GM18519 (cell line): ENCODE data around the gene LSM5.
A peak's percentile ranks its signal among the peaks of the same experiment; 100 is the strongest.
"Not testable (repeated sequence)": the region's sequence is repeated elsewhere in the genome, so short reads cannot be mapped to it uniquely, and the experiment has no call there.

Source experiments
- ATAC-seq: cut with Tn5 transposase; IDR thresholded peaks from one replicate; pipeline ENCODE4 v1.9.1; 2021; ENCODE audit warnings: mild to moderate bottlenecking, moderate library complexity; ENCODE audit not compliant: unreplicated experiment, low FRiP score

Gene LSM5

DNA sequence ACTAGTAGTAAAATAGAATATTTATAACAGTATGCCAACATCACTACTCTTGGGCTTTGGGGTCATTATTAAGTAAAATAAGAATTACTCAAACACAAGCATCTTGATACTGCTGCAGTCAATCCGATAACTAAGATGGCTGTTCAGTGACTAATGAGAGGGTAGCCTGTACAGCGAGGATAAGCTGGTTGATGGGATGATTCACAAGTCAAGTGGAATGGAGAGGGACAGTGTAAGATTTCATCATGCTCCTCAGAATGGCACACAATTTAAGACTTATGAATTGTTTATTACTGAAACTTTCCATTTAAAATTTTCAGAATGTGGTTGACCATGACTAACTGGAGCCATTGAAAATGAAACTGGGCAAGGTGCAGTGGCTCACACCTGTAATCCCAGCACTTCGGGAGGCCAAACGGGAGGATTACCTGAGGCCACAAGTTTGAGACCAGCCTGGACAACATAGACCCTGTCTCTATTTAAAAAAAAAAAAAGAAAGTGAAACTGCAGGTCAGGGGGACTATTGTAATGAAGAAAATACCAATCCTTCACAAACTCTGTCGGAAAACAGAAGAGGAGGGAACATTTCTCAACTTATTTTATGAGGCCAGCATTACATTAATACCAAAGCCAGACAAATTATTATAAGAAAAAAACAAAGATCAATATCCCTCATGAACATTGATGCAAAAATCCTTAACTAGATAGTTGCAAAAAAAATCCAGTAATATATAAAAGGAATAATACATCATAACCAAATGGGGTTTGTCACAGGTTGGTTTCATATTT is 16.3 kb upstream of the LSM5 start:
- no peak for ATAC-seq

DNA sequence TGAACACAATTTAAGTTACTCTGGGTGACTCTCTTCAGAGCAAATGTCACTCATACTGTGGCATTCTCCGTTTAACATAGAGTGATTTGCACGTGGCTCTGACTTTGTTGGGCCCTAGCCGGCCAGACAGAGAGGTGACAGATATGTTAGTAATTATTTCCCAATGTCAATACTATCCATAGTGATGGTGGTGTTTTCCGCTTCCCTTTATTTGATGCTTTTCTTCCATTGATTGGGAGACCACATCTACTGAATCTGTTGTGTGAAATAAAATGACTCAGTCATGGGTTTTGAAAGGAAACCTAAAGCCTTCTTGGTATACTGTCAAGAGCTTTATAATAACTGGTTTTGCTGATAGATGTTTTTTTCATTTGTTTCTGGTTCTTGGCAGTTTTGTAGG is 12.5 kb upstream of the LSM5 start:
- no peak for ATAC-seq

DNA sequence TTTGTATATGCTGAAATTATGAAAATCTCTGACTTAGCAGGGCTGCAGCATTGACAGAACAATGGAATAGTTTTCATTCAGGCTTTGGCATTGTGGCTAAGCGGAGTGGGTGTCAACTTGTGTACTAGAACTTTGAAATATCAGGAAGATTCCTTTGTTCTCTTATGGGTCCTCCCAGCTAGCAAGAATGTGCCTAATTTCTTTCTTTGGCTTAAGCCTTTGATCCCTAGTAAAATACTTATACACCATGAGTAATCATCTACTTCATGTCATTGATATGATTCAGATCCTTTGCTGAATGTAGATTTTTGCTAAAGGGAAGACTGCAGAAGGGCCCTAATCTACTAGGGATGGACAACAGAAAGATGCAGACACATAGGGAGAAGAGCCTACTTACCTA is 11.3 kb upstream of the LSM5 start:
- ATAC-seq = no peak

GRCh38 chr7:32500922-32501341 is 10.8 kb upstream of the LSM5 start:
- peak; percentile 49 for ATAC-seq

DNA sequence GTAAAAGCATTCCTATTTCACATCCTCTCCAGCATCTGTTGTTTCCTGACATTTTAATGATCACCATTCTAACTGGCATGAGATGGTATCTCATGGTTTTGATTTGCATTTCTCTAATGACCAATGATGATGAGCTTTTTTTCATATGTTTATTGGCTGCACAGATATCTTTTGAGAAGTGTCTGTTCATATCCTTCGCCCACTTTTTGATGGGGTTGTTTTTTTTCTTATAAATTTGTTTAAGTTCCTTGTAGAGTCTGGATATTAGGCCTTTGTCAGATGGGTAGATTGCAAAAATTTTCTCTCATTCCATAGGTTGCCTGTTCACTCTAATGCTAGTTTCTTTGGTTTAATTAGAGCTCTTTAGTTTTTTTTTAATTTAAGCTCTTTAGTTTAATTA is 10.0 kb upstream of the LSM5 start:
- not testable (repeated sequence) for ATAC-seq

GRCh38 chr7:32499755-32500154 is 9.6 kb upstream of the LSM5 start:
- ATAC-seq = not testable (repeated sequence)

- no peak for ATAC-seq
Observed at GRCh38 chr7:32496052-32496813, 6.1 kb upstream of the LSM5 start.

GRCh38 chr7:32495298-32496051 is 5.3 kb upstream of the LSM5 start, which contains the start of gene AVL9:
Gene AVL9, plus strand, starts transcription at chr7:32495489. Its CDS starts 221 bp downstream, at chr7:32495710.
- ATAC-seq = peak; percentile 90

- ATAC-seq = peak; percentile 1
Observed at GRCh38 chr7:32494946-32495297, 4.7 kb upstream of the LSM5 start.

- ATAC-seq = peak; percentile 9
Observed at GRCh38 chr7:32489788-32490126, 423 bp downstream of the LSM5 start.

- ATAC-seq = no peak
Observed at GRCh38 chr7:32481921-32482320, 8.3 kb downstream of the LSM5 start.

DNA sequence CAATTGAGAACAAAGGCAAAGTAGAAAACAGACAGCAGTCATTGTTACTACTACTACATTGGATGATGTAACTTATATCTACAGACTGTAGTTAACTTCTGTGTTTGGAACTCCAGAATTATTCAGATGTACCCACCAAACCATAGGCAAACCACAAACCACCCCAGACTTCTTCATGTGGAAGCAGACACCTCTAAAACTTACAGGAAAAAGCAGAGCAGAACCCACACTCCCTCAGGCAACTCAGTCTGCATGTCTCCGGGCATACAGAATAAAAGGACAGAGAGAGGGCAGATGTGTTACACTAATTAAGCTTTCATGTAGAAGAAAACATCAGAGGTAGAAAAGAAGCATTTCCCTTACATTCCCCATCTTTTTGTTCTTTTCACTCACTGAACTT is 9.0 kb downstream of the LSM5 start:
- ATAC-seq = no peak

GRCh38 chr7:32479574-32480200 is 10.5 kb downstream of the LSM5 start:
- ATAC-seq = no peak

DNA sequence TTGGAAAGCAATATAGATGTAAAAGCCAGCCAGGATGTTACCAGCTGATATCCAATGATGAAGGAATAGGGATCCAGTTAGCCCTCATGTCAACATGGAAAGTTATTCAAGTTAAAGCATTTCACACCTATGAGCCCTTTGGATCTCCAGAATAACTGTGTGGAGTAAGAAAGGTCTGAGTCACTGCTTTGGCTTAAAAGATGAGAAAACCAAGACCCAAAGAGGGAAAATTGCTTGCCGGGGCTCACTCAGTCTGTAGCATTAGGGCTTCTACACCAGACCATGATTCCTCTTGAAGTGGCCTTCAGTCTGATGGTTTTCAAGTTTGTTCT is 12.6 kb downstream of the LSM5 start:
- ATAC-seq = no peak

DNA sequence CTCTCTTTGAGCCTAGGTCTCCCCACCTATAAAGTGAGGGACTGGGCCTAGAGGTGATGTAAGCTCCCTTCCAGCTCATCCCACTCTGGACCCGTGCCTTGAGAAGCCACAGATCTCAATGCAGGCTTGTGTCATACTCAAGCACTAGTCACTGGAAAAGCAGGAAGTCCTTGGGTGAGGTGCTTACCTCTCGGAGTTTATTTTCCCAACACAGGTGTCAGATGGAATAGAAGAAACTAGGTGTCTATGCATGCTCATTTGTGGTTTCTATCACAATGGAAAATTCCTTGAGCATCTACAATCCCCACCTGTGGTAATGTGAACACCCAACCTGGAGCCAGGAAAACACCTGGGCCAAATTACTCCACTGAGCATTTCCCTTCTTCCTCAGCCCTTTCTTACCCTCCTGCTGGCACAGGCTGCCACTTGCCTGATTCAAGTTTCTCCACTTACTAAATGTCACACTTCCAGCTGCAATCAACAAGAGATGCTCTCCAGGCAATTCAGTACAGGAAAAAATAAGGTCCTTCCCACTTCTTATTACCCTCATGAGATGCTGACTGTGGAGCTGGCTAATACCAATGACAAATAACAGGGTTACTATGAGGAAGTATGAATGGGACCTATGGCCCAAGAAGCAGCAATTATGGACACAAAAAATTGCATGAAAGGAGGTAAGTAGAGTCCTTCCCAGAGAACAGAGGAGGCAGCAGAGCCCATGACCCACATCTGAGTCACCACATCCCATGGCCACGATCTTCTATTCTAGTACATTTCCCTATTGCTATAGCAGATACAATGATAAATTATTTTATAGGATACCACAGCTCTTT is 13.1 kb downstream of the LSM5 start:
- no peak for ATAC-seq

DNA sequence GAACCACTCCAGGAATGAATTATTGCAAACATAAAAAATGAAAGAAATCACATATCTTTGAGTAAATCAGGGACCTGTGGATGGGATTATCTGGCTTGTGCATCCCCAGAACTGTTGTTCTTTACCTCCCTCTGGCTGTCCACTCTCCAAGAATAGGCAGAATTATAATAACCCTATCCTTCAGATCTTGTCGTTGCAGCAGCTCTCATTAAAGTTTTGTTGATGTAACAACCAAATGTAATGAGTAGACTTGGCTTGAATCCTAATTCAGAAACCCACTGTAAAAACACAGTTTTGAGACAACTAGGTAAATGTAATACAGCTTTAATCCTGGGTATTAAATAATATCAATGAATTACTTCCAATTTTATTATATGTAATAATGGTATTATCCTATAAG is 16.2 kb downstream of the LSM5 start:
- ATAC-seq = no peak

- ATAC-seq = no peak
Observed at GRCh38 chr7:32472015-32472414, 18.2 kb downstream of the LSM5 start.

DNA sequence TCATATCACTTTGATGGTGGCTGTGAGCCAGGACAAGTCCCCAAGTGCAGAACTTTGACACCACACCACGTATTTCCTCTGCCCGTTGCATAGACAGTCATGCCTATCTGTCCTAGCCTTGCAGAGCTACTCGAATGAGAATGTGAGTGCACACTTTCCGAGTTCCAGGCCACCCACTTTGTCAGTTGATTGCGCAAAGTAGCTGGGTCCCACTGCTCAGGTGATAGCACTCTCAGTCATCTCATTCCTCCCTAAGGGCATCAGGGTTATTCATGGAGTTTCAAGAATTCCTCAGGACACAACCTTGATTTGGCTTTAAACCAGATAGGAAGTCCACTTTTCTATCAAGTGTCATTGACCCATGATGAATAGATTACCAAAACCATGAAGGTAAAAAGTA is 19.3 kb downstream of the LSM5 start:
- ATAC-seq = no peak

GRCh38 chr7:32470004-32470403 is 20.2 kb downstream of the LSM5 start:
- ATAC-seq = not testable (repeated sequence)
